A549 treated with CORT108297 at 1 μM for 4 hours (cell line): ENCODE data around the gene NET1. TPM values are rescaled to one million over a fixed set of nuclear protein-coding genes. Genes with fewer than 3 reads are reported as not detected.

ENCODE experiments used
- total RNA-seq: library from RNA; stranded (reverse); fragments of 200-300 nt; extraction: Qiagen RNA extraction; gene quantifications from 5 replicates; pipeline ENCODE4 v1.2.3, GENCODE V29; 2022

Gene NET1
- total RNA-seq, result 53.0 to 74.1 TPM (median 68.4 TPM) in 5 replicates

DNA sequence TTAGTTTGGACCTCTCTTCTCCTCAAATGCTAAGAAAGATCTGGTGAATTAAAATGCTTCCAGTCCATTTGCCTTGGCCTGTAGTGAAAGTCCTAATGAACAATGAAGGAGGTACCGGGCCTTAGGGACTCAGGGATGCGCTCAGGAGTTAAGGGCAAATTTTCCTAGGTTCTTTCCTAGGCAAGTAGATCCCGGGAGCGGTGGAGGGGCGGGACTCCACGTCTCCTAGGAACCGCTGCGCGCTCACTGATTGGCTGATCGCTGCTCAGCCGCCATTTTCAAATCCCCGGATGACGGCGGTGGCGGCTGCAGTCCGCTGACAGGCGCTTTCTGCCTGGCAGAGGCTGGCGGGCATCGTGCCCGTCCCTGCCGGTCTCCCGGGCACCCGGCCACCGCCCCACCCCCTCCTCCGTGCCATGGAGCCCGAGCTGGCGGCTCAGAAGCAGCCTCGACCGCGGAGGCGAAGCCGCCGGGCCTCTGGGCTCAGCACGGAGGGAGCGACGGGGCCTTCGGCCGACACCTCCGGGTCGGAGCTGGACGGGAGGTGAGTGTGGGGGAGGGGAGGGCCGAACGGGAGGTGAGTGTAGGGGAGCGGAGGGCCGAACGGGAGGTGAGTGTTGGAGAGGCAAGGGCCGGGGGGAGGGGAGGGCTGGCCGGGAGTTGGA lies at the start of gene NET1:
Gene NET1, plus strand, starts transcription at position 281 of the 665 bp plus-strand sequence. Its CDS starts 136 bp downstream, at position 417.

GRCh38 chr10:5364890-5365338 lies 47.4 kb upstream of the NET1 start, which contains the start of gene UCN3:
Gene UCN3, plus strand, starts transcription at chr10:5364966. Its CDS starts 8,755 bp downstream, at chr10:5373721.

GRCh38 chr10:5404208-5405041 lies 7.9 kb upstream of the NET1 start, which contains the start of gene TUBAL3:
Gene TUBAL3, minus strand, starts transcription at chr10:5404828. Its CDS starts 36 bp downstream, at chr10:5404792.

GRCh38 chr10:5499493-5500140 lies 87.3 kb downstream of the NET1 start, which contains the start of gene CALML5:
Gene CALML5, minus strand, starts transcription at chr10:5499570. Its CDS starts 132 bp downstream, at chr10:5499438.

Other genes starting within 250 kb of the NET1 start
- 0.09 to 0.42 TPM (median 0.15 TPM) in 4 of 5 replicates, not detected in the other for gene AKR1C8, start 227.4 kb upstream of the NET1 start, total RNA-seq
- gene AKR1C4, start 215.7 kb upstream of the NET1 start, total RNA-seq, result 0.22 to 0.42 TPM (median 0.30 TPM) in 5 replicates
- not detected in 5 replicates for gene UCN3, start 47.6 kb upstream of the NET1 start, total RNA-seq
- gene TUBAL3, start 7.7 kb upstream of the NET1 start, total RNA-seq, result 0.23 to 0.57 TPM (median 0.39 TPM) in 5 replicates
- gene CALML5, start 87.0 kb downstream of the NET1 start, total RNA-seq, result not detected in 5 replicates
- gene CALML3, start 112.4 kb downstream of the NET1 start, total RNA-seq, result 0.02 TPM in 1 of 5 replicates, not detected in the others